ENCODE measurements around the gene C1QB. TPM values are rescaled to one million over a fixed set of nuclear protein-coding genes. Genes with fewer than 3 reads are reported as not detected.

C1QB gene
- total RNA-seq, 1 experiment from 2014 or later, result 0.33 TPM

DNA sequence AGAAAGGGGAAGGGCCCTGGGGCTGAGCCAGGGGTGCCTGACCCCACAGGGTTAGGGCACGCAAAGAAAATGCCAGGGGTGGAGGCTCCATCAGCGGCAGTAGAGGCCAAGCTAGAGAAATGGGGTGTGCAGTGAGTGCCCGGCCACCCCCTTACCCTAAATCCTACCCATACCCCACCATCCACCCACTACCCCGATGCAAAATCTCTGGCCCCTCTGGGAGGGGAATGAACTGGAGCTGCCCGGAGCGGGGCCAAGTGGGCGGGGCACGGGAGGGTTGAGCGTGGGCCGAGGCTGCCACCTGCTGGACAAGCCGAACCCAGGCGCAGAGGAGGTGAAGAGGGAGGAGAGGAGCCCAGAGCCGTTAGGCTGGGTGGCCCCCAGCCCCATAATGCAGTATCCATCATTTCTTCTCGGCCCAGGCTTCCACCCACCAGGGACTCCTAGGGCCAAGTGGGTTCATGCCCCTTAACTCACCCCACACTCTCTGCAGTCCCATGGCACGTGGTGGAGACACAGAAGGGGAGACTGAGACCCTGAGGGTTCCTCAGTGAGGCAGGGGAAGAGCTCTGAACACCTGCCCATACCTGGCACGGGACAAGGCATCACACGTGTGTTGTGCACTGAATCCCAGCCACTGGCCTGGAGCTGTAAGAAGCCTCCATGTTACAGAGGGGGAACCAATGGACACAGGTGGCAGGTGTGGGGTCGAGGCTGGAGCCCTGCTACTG, 11.0 kb upstream of the C1QB start:
- Histone ChIP-seq H3K27me3 (ENCODE audit: control insufficient read depth, insufficient read depth, low read length) (no peaks in the 10 kb centered on the region), H3K4me1 (ENCODE audit: control insufficient read depth, insufficient read depth, low read length) (no peaks in the 10 kb centered on the region), H3K36me3 (ENCODE audit: control insufficient read depth, insufficient read depth, low read length) (no peaks in the 10 kb centered on the region), H3K27ac (ENCODE audit: low read length) (no peak overlapping the region), H3K9me3 (ENCODE audit: control insufficient read depth, insufficient read depth, low read depth, low read length) (no peaks in the 10 kb centered on the region), H3K4me3 (ENCODE audit: low read depth in 2 of 2, low read length in 2 of 2) (peak overlapping the region in 1 of 2 experiments; percentile 32; a peak in 2 of 4 replicates)
- ChIA-PET CTCF (interaction anchor here (0.6 to 2.1 kb wide), 2 partner anchors 99 to 102 kb away, joined by 7 to 9 read pairs; no protein-coding TSS in a partner anchor), POLR2A (no interaction called here)
- DNase-seq (ENCODE audit: low read depth, low spot score) (peak; percentile 18), ATAC-seq (peak; percentile 90)
- TF ChIP-seq, protein P1, sequence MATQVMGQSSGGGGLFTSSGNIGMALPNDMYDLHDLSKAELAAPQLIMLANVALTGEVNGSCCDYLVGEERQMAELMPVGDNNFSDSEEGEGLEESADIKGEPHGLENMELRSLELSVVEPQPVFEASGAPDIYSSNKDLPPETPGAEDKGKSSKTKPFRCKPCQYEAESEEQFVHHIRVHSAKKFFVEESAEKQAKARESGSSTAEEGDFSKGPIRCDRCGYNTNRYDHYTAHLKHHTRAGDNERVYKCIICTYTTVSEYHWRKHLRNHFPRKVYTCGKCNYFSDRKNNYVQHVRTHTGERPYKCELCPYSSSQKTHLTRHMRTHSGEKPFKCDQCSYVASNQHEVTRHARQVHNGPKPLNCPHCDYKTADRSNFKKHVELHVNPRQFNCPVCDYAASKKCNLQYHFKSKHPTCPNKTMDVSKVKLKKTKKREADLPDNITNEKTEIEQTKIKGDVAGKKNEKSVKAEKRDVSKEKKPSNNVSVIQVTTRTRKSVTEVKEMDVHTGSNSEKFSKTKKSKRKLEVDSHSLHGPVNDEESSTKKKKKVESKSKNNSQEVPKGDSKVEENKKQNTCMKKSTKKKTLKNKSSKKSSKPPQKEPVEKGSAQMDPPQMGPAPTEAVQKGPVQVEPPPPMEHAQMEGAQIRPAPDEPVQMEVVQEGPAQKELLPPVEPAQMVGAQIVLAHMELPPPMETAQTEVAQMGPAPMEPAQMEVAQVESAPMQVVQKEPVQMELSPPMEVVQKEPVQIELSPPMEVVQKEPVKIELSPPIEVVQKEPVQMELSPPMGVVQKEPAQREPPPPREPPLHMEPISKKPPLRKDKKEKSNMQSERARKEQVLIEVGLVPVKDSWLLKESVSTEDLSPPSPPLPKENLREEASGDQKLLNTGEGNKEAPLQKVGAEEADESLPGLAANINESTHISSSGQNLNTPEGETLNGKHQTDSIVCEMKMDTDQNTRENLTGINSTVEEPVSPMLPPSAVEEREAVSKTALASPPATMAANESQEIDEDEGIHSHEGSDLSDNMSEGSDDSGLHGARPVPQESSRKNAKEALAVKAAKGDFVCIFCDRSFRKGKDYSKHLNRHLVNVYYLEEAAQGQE (IDR thresholded peaks at IDR 0.05; ENCODE audit: insufficient read depth in 1 of 2, low read depth in 2 of 2, low read length in 1 of 2), result no peak
- TF ChIP-seq TCF7L2 (IDR thresholded peaks at IDR 0.05; ENCODE audit: low read depth, low read length) (no peak), POLR2AphosphoS5 (IDR thresholded peaks at IDR 0.05; ENCODE audit: low read depth, low read length) (no peak), SIN3A (IDR thresholded peaks at IDR 0.05; ENCODE audit: borderline replicate concordance, insufficient read depth, low read depth, low read length) (no peak)
- TF ChIP-seq, protein P2, sequence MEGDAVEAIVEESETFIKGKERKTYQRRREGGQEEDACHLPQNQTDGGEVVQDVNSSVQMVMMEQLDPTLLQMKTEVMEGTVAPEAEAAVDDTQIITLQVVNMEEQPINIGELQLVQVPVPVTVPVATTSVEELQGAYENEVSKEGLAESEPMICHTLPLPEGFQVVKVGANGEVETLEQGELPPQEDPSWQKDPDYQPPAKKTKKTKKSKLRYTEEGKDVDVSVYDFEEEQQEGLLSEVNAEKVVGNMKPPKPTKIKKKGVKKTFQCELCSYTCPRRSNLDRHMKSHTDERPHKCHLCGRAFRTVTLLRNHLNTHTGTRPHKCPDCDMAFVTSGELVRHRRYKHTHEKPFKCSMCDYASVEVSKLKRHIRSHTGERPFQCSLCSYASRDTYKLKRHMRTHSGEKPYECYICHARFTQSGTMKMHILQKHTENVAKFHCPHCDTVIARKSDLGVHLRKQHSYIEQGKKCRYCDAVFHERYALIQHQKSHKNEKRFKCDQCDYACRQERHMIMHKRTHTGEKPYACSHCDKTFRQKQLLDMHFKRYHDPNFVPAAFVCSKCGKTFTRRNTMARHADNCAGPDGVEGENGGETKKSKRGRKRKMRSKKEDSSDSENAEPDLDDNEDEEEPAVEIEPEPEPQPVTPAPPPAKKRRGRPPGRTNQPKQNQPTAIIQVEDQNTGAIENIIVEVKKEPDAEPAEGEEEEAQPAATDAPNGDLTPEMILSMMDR (IDR thresholded peaks at IDR 0.05), result peak; percentile 95
- in situ Hi-C loops (cut with HindIII; ENCODE audit: low pct_unique_long_range_greater_than_20kb, low sequenced_read_pairs), result no loop called here
- BruUV-seq (replicated peaks), result no TSS peak
- intact Hi-C loops (cut with micrococcal nuclease; ENCODE audit: unreplicated experiment), result loop anchor here (1.0 to 5.0 kb wide), 2 partner anchors 115 to 222 kb away; no protein-coding TSS in a partner anchor

DNA sequence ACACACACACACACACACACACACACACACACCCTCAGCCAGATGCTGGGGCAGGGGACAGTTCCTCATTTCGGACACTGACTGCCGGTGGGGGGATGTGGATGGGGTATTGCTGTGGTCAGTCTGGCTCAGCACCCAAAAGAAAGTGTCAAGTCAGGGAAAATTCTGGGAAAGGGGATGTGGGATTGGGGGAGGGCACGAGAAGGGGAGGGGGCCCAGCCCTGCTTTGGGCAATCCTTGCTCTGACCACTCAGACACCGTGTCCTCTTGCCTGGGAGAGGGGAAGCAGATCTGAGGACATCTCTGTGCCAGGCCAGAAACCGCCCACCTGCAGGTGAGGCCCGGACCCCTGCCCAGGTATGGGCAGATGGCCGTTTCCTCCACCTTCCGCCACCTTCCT, 9.7 kb upstream of the C1QB start, which contains the start of gene C1QC:
Gene C1QC, plus strand, starts transcription at position 253 of the 400 bp plus-strand sequence. CDS start 391 bp downstream, outside the sequence.
- Histone ChIP-seq H3K27me3 (ENCODE audit: control insufficient read depth, insufficient read depth, low read length) (no peaks in the 10 kb centered on the region), H3K9me3 (ENCODE audit: control insufficient read depth, insufficient read depth, low read depth, low read length) (no peaks in the 10 kb centered on the region), H3K36me3 (ENCODE audit: control insufficient read depth, insufficient read depth, low read length) (no peaks in the 10 kb centered on the region), H3K4me1 (ENCODE audit: control insufficient read depth, insufficient read depth, low read length) (no peaks in the 10 kb centered on the region), H3K4me3 (ENCODE audit: low read depth in 2 of 2, low read length in 2 of 2) (no peak within 1 kb of the TSS), H3K27ac (ENCODE audit: low read length) (no peak within 1 kb of the TSS)
- in situ Hi-C loops (cut with HindIII; ENCODE audit: low pct_unique_long_range_greater_than_20kb, low sequenced_read_pairs), result no loop called here
- intact Hi-C loops (cut with micrococcal nuclease; ENCODE audit: unreplicated experiment), result loop anchor here (5.0 kb wide), 1 partner anchor 116 kb away; no protein-coding TSS in a partner anchor
- no peak for ATAC-seq
- TF ChIP-seq TCF7L2 (IDR thresholded peaks at IDR 0.05; ENCODE audit: low read depth, low read length), result no peak
- ChIA-PET POLR2A (no interaction called here), CTCF (interaction anchor here (0.5 to 2.1 kb wide), 2 partner anchors 101 to 622 kb away, joined by 9 read pairs; no protein-coding TSS in a partner anchor)
- DNase-seq (ENCODE audit: low read depth, low spot score), result no peak
- no TSS peak for BruUV-seq (replicated peaks)

DNA sequence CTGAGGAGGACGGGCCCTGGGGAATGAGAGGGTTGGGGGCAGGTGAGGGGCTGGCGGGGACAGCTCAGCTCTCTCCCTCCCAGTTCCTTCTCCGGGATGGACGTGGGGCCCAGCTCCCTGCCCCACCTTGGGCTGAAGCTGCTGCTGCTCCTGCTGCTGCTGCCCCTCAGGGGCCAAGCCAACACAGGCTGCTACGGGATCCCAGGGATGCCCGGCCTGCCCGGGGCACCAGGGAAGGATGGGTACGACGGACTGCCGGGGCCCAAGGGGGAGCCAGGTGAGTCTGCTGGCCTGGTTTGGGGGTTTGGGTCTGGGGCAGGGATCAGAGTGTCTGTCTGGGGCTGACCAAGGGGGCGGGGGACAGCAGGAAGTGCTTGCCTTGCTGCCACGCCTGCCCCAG, 9.1 kb upstream of the C1QB start:
- ChIA-PET CTCF (no interaction called here), POLR2A (no interaction called here)
- no peak for ATAC-seq
- Histone ChIP-seq H3K4me1 (ENCODE audit: control insufficient read depth, insufficient read depth, low read length) (no peaks in the 10 kb centered on the region), H3K4me3 (ENCODE audit: low read depth in 2 of 2, low read length in 2 of 2) (no peak overlapping the region), H3K27me3 (ENCODE audit: control insufficient read depth, insufficient read depth, low read length) (no peaks in the 10 kb centered on the region), H3K36me3 (ENCODE audit: control insufficient read depth, insufficient read depth, low read length) (no peaks in the 10 kb centered on the region), H3K9me3 (ENCODE audit: control insufficient read depth, insufficient read depth, low read depth, low read length) (no peaks in the 10 kb centered on the region), H3K27ac (ENCODE audit: low read length) (no peak overlapping the region)
- DNase-seq (ENCODE audit: low read depth, low spot score), result no peak
- BruUV-seq (replicated peaks), result no TSS peak
- in situ Hi-C loops (cut with HindIII; ENCODE audit: low pct_unique_long_range_greater_than_20kb, low sequenced_read_pairs) (no loop called here), intact Hi-C loops (cut with micrococcal nuclease; ENCODE audit: unreplicated experiment) (loop anchor here (5.0 kb wide), 1 partner anchor 117 kb away; no protein-coding TSS in a partner anchor)
- TF ChIP-seq, protein P2 (IDR thresholded peaks at IDR 0.05), result no peak
- TF ChIP-seq POLR2AphosphoS5 (IDR thresholded peaks at IDR 0.05; ENCODE audit: low read depth, low read length), result no peak
- TF ChIP-seq SIN3A (IDR thresholded peaks at IDR 0.05; ENCODE audit: borderline replicate concordance, insufficient read depth, low read depth, low read length), result no peak
- TF ChIP-seq, protein P1 (IDR thresholded peaks at IDR 0.05; ENCODE audit: insufficient read depth in 1 of 2, low read depth in 2 of 2, low read length in 1 of 2), result no peak
- TF ChIP-seq TCF7L2 (IDR thresholded peaks at IDR 0.05; ENCODE audit: low read depth, low read length), result no peak

All from Panc1 (cell line).